A204.1 (cell line): Measurements from ENCODE around the gene ZNF827.

Source experiments
- FAIRE-seq: peaks from 2 replicates; lab custom pipeline; 2012; peaks lifted over from hg19 to GRCh38; lab: Jason Lieb, UNC

The ZNF827 gene

GRCh38 chr4:145791988-145792387 is 146.6 kb downstream of the ZNF827 start:
- FAIRE-seq, result no peak

DNA sequence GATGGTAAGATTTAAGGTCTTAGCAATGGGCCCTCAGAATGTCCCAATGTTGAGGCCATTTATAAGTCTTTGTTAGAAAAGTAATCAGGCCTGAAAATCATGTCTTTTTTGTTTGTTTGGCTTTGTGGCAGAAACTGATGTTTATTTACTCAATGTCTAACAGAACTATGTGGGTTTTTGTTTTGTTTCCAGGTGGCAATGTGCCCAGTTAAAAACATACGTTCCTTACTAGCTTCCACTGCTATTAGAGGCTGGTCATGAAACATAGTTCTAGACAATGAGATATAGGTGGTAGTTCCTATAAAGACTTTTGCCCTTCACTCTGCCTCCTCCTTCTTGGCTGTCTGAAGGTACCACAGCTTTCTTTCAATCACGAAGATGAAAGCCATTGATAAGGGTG is 149.9 kb downstream of the ZNF827 start:
- no peak for FAIRE-seq

DNA sequence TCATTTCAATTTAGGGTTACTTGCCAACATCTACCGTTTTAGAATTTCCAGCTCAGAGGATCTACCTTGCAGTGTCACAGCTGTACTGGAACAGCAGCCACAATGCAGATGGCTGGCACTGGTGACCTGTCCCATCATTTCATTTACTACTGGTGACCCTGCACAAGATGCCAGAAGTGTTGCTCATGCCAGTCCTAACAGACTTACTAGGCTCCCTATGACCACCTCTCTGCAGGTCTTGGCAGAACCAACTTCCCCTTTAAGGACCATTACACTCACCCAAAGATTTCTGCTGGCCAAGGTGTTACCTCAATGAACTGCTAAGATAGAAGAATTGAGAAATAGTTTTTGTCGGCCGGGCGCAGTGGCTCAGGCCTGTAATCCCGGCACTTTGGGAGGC is 151.8 kb downstream of the ZNF827 start:
- FAIRE-seq, result no peak

GRCh38 chr4:145786261-145786660 is 152.4 kb downstream of the ZNF827 start:
- no peak for FAIRE-seq

- no peak for FAIRE-seq
Observed at GRCh38 chr4:145785391-145786008, 153.1 kb downstream of the ZNF827 start.

DNA sequence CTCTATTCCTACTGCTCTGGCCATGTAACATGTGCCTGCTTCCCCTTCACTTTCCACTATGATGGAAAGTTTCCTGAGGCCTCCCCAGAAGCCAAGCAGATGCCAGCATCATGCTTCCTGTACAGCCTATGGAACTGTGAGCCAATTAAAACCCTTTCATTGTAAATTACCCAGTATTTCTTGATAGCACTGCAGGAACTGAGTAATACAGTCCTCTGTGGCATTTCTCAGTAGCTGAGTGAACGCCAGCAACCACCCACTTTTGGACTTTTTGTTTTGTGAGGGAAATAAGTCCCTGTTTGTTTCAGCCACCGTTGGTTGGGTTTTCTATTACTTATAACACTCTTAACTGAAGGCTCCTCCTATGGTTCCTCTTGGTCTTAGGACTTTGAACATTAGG is 154.6 kb downstream of the ZNF827 start:
- FAIRE-seq, result no peak

GRCh38 chr4:145782756-145783155 is 155.9 kb downstream of the ZNF827 start:
- FAIRE-seq, result no peak

DNA sequence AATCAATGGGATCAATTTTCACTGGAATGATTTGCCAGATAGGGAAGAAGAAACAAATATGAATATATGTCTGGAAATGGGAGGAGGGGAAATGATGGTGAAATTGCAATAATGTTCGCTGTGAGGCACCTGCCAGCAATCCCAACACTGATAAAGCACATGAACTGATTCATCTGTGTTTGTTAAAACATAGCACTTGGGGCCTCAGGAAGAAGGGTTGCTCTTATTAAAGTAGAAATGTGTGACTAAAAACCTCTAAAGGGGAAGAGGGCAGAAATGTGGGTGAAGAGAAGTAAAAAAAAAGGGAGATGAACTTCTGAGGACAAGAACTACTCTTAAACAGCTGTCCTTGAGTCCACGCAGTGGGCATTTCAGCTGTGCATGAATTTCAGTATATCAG is 157.3 kb downstream of the ZNF827 start:
- no peak for FAIRE-seq

- no peak for FAIRE-seq
Observed at GRCh38 chr4:145779319-145779801, 159.3 kb downstream of the ZNF827 start.

DNA sequence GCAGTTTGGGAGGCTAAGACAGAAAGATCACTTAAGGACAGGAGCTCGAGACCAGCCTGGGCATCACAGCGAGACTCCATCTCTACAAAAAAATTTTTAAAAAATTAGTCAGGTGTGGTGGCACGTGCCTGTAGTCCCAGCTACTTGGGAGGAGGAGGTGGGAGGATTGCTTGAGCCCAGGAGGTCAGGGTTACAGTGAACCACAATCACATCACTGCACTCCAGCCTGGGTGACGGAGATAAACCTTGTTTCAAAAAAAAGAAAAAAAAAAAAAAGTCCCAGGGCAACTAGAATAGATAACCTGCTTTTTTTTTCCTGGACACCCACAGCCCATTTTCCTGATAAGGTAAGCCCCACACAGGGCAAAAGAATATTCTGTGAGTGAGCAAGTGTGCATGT is 162.4 kb downstream of the ZNF827 start:
- no peak for FAIRE-seq

DNA sequence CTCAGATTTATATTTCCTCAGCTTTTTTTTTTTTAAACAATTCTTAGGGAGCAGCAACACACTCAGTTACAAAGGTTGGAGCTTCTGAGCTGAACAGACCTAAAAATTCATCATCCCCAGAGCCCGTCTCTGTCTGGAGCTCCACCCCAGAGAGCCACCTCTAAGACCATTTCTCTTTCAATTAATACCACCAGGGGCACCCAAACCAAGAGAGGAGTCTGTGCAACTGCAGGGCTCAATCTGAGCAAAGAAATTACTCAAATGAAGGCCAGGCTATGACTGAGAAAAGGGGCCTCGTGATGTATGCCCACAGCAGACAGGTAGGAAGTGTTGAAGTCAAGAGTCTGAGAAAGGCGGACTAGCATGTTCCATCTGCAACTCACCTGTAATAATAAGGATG is 163.2 kb downstream of the ZNF827 start:
- no peak for FAIRE-seq

DNA sequence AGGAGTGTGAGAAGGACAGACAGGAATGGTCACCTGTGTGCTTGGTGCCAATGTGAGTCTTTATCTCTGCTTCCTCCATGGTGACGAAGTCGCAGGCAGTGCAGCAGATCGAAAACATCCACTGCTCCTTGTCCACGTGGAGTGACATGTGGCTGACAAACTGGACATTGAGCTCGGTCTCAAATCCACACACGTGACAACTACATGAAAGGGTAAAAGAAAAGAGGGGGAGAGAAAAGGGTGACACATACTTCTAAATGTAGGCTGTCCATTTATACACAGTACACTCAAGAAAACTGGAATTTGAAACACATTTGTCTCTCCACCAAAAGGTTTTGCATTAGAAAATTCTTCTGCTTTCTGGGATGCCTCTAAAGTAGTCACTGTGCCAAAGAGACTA is 164.2 kb downstream of the ZNF827 start:
- no peak for FAIRE-seq

DNA sequence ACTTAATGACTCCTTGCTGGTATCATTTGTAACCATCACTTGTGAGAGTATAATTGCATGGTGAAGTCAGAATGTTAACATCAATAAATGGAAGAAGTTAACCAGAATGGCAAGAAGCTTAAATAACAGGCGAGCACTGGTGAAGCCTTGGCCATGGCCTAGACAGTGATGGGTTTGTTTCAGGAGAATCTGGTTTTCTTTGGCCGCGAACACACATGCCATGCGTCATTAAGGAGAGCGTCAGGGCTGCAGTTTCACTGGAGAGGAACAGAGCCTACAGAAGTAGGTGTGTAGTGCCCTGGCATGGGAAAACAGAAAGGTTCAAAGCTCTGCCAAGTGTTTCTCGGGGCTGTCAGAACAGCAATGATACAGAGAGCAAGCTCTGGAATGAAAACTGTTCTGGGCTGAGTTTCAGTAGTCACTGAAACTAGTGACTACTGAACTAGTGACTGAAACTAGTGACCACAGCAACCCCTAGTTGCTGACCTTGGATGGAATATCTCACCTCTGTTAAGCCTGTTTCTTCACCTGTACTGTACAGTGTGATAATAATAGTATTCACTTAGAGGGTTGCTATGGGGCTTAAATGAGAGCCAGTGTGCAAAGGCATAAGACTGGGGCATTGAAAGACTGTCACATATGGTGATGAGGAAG is 164.9 kb downstream of the ZNF827 start:
- FAIRE-seq, result no peak

DNA sequence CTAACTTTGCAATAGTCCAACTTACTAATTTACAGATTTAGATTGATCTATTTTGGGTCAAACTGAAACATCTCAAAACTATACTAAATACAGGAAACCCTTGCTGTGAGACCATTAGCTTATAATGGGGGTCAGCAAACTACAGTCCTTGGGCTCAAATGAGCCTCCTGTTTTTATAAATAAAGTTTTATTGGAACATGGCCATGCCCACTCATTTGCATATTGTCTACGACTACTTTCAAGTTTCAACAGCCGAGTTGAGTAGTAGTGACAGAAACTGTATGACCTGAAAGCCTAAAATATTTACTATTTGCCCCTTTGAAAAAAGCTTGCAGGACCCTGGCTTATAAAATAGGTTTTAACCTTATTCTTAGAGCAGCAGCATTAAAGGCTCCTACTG is 166.3 kb downstream of the ZNF827 start:
- FAIRE-seq, result no peak

DNA sequence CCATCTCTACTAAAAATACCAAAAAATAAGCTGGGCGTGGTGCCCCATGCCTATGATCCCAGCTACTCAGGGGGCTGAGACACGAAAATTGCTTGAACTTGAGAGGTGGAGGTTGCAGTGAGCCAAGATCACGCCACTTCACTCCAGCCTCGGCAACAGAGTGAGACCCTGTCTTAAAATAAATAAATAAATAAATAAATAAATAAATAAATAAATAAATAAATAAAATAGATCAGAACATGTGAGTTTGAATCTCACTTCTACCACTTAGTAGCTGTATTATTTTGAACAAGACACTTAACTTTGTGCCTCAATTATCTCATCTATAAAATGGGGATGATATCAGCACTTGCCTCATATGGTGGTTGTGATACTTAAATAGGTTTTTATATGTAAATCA is 168.5 kb downstream of the ZNF827 start:
- FAIRE-seq, result no peak

DNA sequence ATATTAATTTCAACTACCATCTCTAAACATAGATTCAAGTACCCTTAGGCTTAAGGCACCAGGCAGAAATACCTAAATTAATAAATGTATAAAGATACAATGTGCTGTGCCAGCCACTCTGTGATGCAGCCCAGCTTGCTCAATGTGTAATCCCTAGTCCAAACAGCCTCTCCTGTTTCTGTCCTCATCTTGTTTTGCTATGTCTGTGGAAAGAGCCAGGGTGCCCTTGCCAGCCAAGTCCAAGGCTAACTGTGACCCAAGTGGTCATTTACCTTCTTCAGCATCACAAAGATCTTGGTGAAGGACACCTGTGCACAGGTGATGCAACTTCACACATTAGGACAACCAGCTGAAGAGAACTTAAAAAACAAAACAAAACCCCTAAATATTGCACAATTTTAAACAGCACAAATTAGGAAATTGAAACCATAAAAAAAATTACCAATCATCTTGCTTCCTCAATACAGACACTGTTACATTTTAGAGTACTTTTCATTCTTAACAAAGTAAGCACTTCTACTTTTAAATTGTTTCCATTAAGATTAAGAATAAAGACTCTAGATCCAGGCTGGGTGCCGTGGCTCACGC is 169.1 kb downstream of the ZNF827 start:
- no peak for FAIRE-seq

DNA sequence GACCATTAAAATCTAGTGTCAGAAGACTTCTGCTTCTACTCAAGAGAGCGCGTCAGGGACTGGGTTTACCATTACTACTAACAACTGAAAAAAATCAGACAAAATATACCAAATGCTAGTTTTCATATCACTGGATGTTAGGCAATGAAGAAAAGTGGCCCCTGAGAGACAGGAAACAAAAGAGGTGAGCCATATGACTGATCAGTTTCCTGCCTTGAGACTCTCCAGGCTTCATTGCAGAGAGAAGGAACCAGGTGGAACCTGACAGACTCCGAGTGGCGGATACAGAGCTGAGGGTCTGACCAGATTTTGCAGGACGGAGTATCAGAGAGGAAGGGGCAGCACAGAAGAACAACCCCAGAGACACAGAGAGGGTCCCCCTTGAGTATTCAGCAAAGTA is 172.3 kb downstream of the ZNF827 start:
- no peak for FAIRE-seq

- FAIRE-seq, result no peak
Observed at GRCh38 chr4:145763399-145763798, 175.2 kb downstream of the ZNF827 start.

- no peak for FAIRE-seq
Observed at GRCh38 chr4:145762719-145763118, 175.9 kb downstream of the ZNF827 start.

DNA sequence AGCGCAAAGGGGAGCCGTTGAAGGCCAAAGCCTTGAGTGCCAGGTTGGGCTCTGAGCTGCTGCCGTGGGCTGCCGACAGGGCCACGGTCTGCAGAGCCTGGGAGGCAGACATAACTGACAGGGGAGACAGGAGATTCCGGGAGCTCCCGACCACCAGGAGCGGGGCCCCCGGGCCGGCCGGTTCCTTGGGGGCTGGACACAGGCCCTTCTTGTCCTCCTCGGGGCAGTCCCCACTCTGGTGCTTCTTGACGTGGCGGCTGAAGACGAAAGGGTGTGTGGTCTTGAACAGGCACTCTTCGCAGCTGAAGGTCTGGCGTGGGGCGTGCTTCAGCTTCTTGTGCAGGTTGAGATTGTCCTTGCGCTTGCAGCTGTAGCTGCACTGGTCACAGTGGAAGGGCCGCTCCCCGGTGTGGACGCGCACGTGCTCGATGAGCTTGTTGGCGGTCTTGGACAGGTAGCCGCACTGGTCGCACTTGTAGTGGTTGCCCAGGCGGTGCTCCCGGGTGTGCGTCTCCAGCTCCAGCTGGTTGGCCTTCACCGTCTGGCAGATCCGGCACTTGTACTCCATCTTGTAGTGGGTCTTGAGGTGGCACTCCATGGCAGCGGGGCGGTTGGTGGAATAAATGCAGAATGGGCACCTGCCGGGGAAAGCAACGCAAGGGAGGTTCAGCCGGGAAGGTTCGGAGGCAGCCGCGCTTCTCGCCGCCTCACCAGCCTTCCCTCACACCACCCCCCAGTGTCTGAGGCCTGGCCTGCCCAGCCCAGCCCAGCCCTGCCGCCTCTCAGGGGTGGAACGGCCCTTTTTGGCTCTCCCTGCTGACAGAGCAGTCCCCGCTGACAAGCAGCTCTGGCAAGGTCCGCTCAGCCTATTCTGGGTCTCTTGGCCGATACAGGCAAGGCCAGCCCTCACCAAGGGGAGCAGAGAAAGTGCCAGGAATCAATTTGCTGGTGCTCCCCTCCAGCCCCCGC is 177.4 kb downstream of the ZNF827 start:
- FAIRE-seq, result no peak

DNA sequence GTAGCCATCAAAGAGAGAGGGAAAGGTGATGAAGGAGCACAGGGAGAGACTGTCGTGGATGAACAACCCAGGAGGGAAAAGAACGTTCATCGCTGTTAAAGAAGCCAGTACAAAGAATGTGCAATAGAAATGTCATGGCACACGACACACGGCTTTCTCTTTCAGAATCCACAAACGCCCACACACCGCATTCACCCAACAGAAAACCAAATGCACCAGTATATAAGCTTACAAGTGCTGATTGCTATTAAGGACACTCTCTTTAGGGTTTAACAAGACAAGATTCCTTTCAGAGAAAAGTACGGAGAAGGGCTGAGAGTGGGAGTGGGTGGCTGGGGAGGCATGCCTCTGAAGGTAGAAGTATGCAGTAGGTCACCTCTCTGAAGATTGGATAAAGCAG is 178.4 kb downstream of the ZNF827 start:
- FAIRE-seq, result no peak

GRCh38 chr4:145757188-145757587 is 181.4 kb downstream of the ZNF827 start:
- no peak for FAIRE-seq

- FAIRE-seq, result no peak
Observed at GRCh38 chr4:145756244-145756643, 182.4 kb downstream of the ZNF827 start.
